Aorta (tissue), 5 donors: ENCODE results near the gene ZNF225. TPM values are rescaled to one million over a fixed set of nuclear protein-coding genes. Genes with fewer than 3 reads are reported as not detected.
"Not testable (repeated sequence)": the region's sequence is repeated elsewhere in the genome, so short reads cannot be mapped to it uniquely, and the experiment has no call there.

Source experiments
- ATAC-seq: fragments of 200-7000 bp; cut with Tn5 transposase; one replicate; pipeline ENCODE4 v1.9.1; 2022; ENCODE audit warnings: moderate library complexity; ENCODE audit not compliant: low FRiP score
- DNase-seq, 2 donors: peaks; one replicate each; pipeline ENCODE4 v3.0.0-alpha.2; 2020
- H3K27ac ChIP-seq, 2 donors: one replicate each; pipeline ENCODE4 v1.5.1; 2013; ENCODE audit warnings: low read length in 2 of 2, mild to moderate bottlenecking in 2 of 2, moderate library complexity in 2 of 2, control low read depth in 1 of 2, inconsistent platforms in 1 of 2, low read depth in 1 of 2
- H3K27me3 ChIP-seq, 2 donors: one replicate each; pipeline ENCODE4 v1.6.1; 2013; ENCODE audit warnings: control low read depth in 1 of 2, low read length in 1 of 2, mild to moderate bottlenecking in 1 of 2, moderate library complexity in 1 of 2; ENCODE audit not compliant: insufficient read depth in 2 of 2, control insufficient read depth in 1 of 2
- H3K36me3 ChIP-seq, 2 donors: one replicate each; pipeline ENCODE4 v1.6.1; 2013; ENCODE audit warnings: control low read depth in 1 of 2, low read length in 1 of 2, mild to moderate bottlenecking in 1 of 2; ENCODE audit not compliant: insufficient read depth in 2 of 2, control insufficient read depth in 1 of 2
- H3K4me1 ChIP-seq, 2 donors: one replicate each; pipeline ENCODE4 v1.6.1; 2013; ENCODE audit warnings: low read length in 2 of 2, control low read depth in 1 of 2, mild to moderate bottlenecking in 1 of 2, moderate library complexity in 1 of 2; ENCODE audit not compliant: insufficient read depth in 2 of 2, control insufficient read depth in 1 of 2
- H3K4me3 ChIP-seq, 2 donors: one replicate each; pipeline ENCODE4 v1.5.1; 2013; ENCODE audit warnings: low read length in 2 of 2, control low read depth in 1 of 2, mild to moderate bottlenecking in 1 of 2
- H3K9me3 ChIP-seq: one replicate; pipeline ENCODE4 v1.6.1; 2013; ENCODE audit warnings: mild to moderate bottlenecking, low read length; ENCODE audit not compliant: control insufficient read depth
- WGBS, 2 donors: extraction: QIAGEN DNeasy Blood & Tissue Kit; methylation state at CpG; one replicate each; pipeline ENCODE4 v1.1.7; 2013; 5-methylcytosine and 5-hydroxymethylcytosine counted together
- intact Hi-C, 2 donors: fragments of 100-400 bp; cut with DNase I; formaldehyde crosslinking; loops; one replicate each; pipeline versions ENCODE4 v1.14.2 to v1.15.0; 2022
- polyA plus RNA-seq, 2 donors: library from polyadenylated mRNA; stranded (reverse); fragments of 200-250 nt; gene quantifications; one replicate each; pipeline ENCODE4 v1.2.3, GENCODE V29; 2013
- total RNA-seq, 2 donors: library from RNA; stranded (reverse); fragmentation: NEBNext Ultra II Directional; extraction: Animal tissue kit (Norgen Biotek cat#: 25700); gene quantifications; one replicate each; pipeline ENCODE4 v1.2.1, GENCODE V29; 2021
- donor health status: healthy with polysubstance abuse.
- donor health status: Bipolar disorder and iron deficiency.
- donor health status: DM: no; HTN: no; CAD: no.
- donor health status: DM: no; HTN: no; CAD: no.
- donor health status: DM: yes; HTN: yes; CAD: no.

ZNF225 gene
- total and polyA plus RNA-seq, 4 donors, result 0.50 to 8.8 (median 3.6) TPM

- Histone ChIP-seq H3K27me3 (no peaks in the 10 kb centered on the region), H3K4me1 (no peaks in the 10 kb centered on the region), H3K27ac (peak within 1 kb of the TSS in 1 of 2 donors; percentile 58), H3K9me3 (no peaks in the 10 kb centered on the region), H3K4me3 (peak within 1 kb of the TSS; percentile 54 to 85), H3K36me3 (peaks cover 2% of the 10 kb centered on the region in 2 donors)
- peak; percentile 99 for ATAC-seq
- intact Hi-C loops, result loop anchor here in 1 of 2 donors (2.0 kb wide), 1 partner anchor 19 kb away; the partner anchor contains the start of gene ZNF225
- WGBS, 2 donors, result 0% methylated on average over 50 of the region's 50 CpGs
- DNase-seq, result peak; percentile 95 to 96
Measured at GRCh38 chr19:44093931-44094765, 19.1 kb upstream of the ZNF225 start, which contains the start of gene ZNF224. ZNF224 (plus strand) TSS chr19:44094361; CDS start chr19:44097874, 3,513 bp downstream.

- no peak for ATAC-seq
- peaks cover 20% of the 10 kb centered on the region for H3K9me3 ChIP-seq
- intact Hi-C loops, result no loop called here
- peaks cover 12 to 14% of the 10 kb centered on the region in 2 donors for H3K36me3 ChIP-seq
- no peaks in the 10 kb centered on the region for H3K4me1 ChIP-seq
- no peak overlapping the region for H3K27ac ChIP-seq
- no peak for DNase-seq
- 94 to 98% methylated on average over 3 of the region's 3 CpGs for WGBS, 2 donors
- H3K27me3 ChIP-seq, result no peaks in the 10 kb centered on the region
- H3K4me3 ChIP-seq, result no peak overlapping the region
Measured at GRCh38 chr19:44107751-44108150, 5.4 kb upstream of the ZNF225 start.

- no peak for ATAC-seq
- H3K4me3 ChIP-seq, result no peak overlapping the region
- peaks cover 19% of the 10 kb centered on the region for H3K9me3 ChIP-seq
- no peak for DNase-seq
- H3K4me1 ChIP-seq, result no peaks in the 10 kb centered on the region
- H3K27ac ChIP-seq, result no peak overlapping the region
- intact Hi-C loops, result no loop called here
- H3K27me3 ChIP-seq, result no peaks in the 10 kb centered on the region
- H3K36me3 ChIP-seq, result peaks cover 9 to 12% of the 10 kb centered on the region in 2 donors
Measured at GRCh38 chr19:44109458-44109857, 3.7 kb upstream of the ZNF225 start.

- ATAC-seq (no peak), DNase-seq (no peak)
- Histone ChIP-seq H3K36me3 (peaks cover under 1 to 6% of the 10 kb centered on the region in 2 donors), H3K4me3 (peak overlapping the region; percentile 84 to 97), H3K4me1 (no peaks in the 10 kb centered on the region), H3K27ac (no peak overlapping the region), H3K9me3 (peaks cover 13% of the 10 kb centered on the region), H3K27me3 (no peaks in the 10 kb centered on the region)
- intact Hi-C loops, result loop anchor here (2.0 to 10.0 kb wide), 4 partner anchors 17 to 110 kb away; partner anchors contain the start of genes ZNF226 (in 2 of the 2), ZNF224 (in 1 of the 2) and ZNF230 (in 1 of the 2)
- WGBS, 2 donors, result 11 to 13% methylated on average over 17 of the region's 17 CpGs
Measured at GRCh38 chr19:44111910-44112463, 1.2 kb upstream of the ZNF225 start.

- DNase-seq (no peak), ATAC-seq (peak; percentile 13)
- 0 to 1% methylated on average over 11 of the region's 11 CpGs for WGBS, 2 donors
- intact Hi-C loops, result loop anchor here (2.0 to 10.0 kb wide), 4 partner anchors 18 to 110 kb away; partner anchors contain the start of genes ZNF226 (in 2 of the 2), ZNF224 (in 1 of the 2) and ZNF230 (in 1 of the 2)
- Histone ChIP-seq H3K4me1 (no peaks in the 10 kb centered on the region), H3K36me3 (peaks cover 0 to 2% of the 10 kb centered on the region in 2 donors), H3K27ac (peak overlapping the region in 1 of 2 donors; percentile 88), H3K4me3 (peak overlapping the region; percentile 84 to 97), H3K9me3 (peaks cover 7% of the 10 kb centered on the region), H3K27me3 (no peaks in the 10 kb centered on the region)
Measured at GRCh38 chr19:44112802-44113137, 429 bp upstream of the ZNF225 start.

GRCh38 chr19:44113784-44114390 is 688 bp downstream of the ZNF225 start:
- intact Hi-C loops, result loop anchor here (2.0 to 10.0 kb wide), 4 partner anchors 19 to 112 kb away; partner anchors contain the start of genes ZNF226 (in 2 of the 2), ZNF224 (in 1 of the 2) and ZNF230 (in 1 of the 2)
- H3K27me3 ChIP-seq, result no peaks in the 10 kb centered on the region
- no peak for ATAC-seq
- peaks cover 1% of the 10 kb centered on the region for H3K9me3 ChIP-seq
- H3K36me3 ChIP-seq, result peaks cover 0 to 4% of the 10 kb centered on the region in 2 donors
- peak overlapping the region in 1 of 2 donors; percentile 43 for H3K27ac ChIP-seq
- 2 to 3% methylated on average over 17 to 18 of the region's 18 CpGs for WGBS, 2 donors
- no peaks in the 10 kb centered on the region for H3K4me1 ChIP-seq
- peak in 1 of 2 donors; percentile 50 for DNase-seq
- peak overlapping the region; percentile 38 to 45 for H3K4me3 ChIP-seq

GRCh38 chr19:44121162-44121561 is 8.0 kb downstream of the ZNF225 start:
- WGBS, 2 donors, result 94 to 95% methylated on average over 4 of the region's 4 CpGs
- ATAC-seq, H3K9me3 ChIP-seq, H3K4me1 ChIP-seq, H3K27me3 ChIP-seq, DNase-seq, H3K27ac ChIP-seq, intact Hi-C loops, H3K4me3 ChIP-seq: not testable (repeated sequence)
- peaks cover 10 to 11% of the 10 kb centered on the region in 2 donors for H3K36me3 ChIP-seq

GRCh38 chr19:44131955-44132354 is 18.8 kb downstream of the ZNF225 start:
- Histone ChIP-seq H3K4me1 (no peaks in the 10 kb centered on the region), H3K4me3 (peak overlapping the region in 1 of 2 donors; percentile 20), H3K27me3 (no peaks in the 10 kb centered on the region), H3K36me3 (peaks cover 22 to 38% of the 10 kb centered on the region in 2 donors), H3K27ac (no peak overlapping the region), H3K9me3 (peaks cover 28% of the 10 kb centered on the region)
- intact Hi-C loops, result no loop called here
- 90 to 94% methylated on average over 5 of the region's 5 CpGs for WGBS, 2 donors
- DNase-seq (no peak), ATAC-seq (no peak)
